HCT116 (cell line): ENCODE results near the gene SPOCK3. TPM values are rescaled to one million over a fixed set of nuclear protein-coding genes. Genes with fewer than 3 reads are reported as not detected.

Source experiments
- ATAC-seq: fragments of 200-7000 bp; cut with Tn5 transposase; 2 replicates; pipeline ENCODE4 v1.9.1; 2020; ENCODE audit warnings: mild to moderate bottlenecking, moderate library complexity
- BruUV-seq: library from RNA; stranded (reverse); fragments of 400-500 nt; replicated peaks from 2 replicates; lab custom pipeline; 2021; lab: Mats Ljungman, UMichigan
- CTCF ChIA-PET: fragments of 300-600 bp; sonication (Branson Sonifier 250); formaldehyde crosslinking; loops from one replicate; lab custom pipeline; 2021; ENCODE audit warnings: antibody characterized with exemption; lab: Charles Lee
- POLR2A ChIA-PET: fragments of 300-600, 350-600 bp; sonication (Branson Sonifier 250); formaldehyde crosslinking; loops from one replicate; lab custom pipeline; 2021; ENCODE audit warnings: antibody characterized with exemption; lab: Charles Lee
- RAD21 ChIA-PET, 2 experiments: fragments of 300-600 bp; sonication (Branson Sonifier 250); formaldehyde crosslinking; loops; one replicate each; lab custom pipeline; 2023; ENCODE audit warnings: low total read pairs in 2 of 2; ENCODE audit not compliant: uncharacterized antibody in 2 of 2, unreplicated experiment in 2 of 2, low non-redundant PET in 1 of 2; lab: Charles Lee
- DNase-seq: peaks from one replicate; pipeline ENCODE4 v3.0.0-alpha.2; 2010; ENCODE audit warnings: low read depth, low spot score
- H2AFZ ChIP-seq: fragments of 200-600 bp; shearing (Covaris generic), sonication (generic); 2 replicates; pipeline ENCODE4 v1.6.1; 2017; ENCODE audit warnings: low read depth, mixed run types, mixed read lengths, antibody characterized with exemption, low read length; ENCODE audit not compliant: poor library complexity, severe bottlenecking
- H3K27ac ChIP-seq: 2 replicates; pipeline ENCODE4 v1.5.1; 2012; ENCODE audit warnings: low read depth, low read length
- H3K27me3 ChIP-seq: fragments of 200-600 bp; sonication (generic); 2 replicates; pipeline ENCODE4 v1.6.1; 2016; ENCODE audit warnings: mixed run types, low read length, mixed read lengths; ENCODE audit not compliant: insufficient read depth
- H3K36me3 ChIP-seq, 2 experiments: fragments of 200-500 bp in 1 of 2; fragments of 200-600 bp in 1 of 2; sonication (Bioruptor generic) in 1 of 2; sonication (generic) in 1 of 2; 2 replicates each; pipeline versions ENCODE4 v1.5.1 to v1.6.1; 2014 to 2016; ENCODE audit warnings: low read length in 2 of 2, inconsistent platforms in 1 of 2, mixed read lengths in 1 of 2, mixed run types in 1 of 2; ENCODE audit not compliant: insufficient read depth in 2 of 2, control insufficient read depth in 1 of 2
- H3K4me1 ChIP-seq, 2 experiments: fragments of 200-600 bp in 1 of 2; sonication (generic) in 1 of 2; 2 replicates each; pipeline versions ENCODE4 v1.5.1 to v1.6.1; 2012 to 2017; ENCODE audit warnings: low read length in 2 of 2, inconsistent platforms in 1 of 2, mild to moderate bottlenecking in 1 of 2, mixed read lengths in 1 of 2, mixed run types in 1 of 2, moderate library complexity in 1 of 2; ENCODE audit not compliant: insufficient read depth in 2 of 2, control insufficient read depth in 1 of 2
- H3K4me2 ChIP-seq: fragments of 200-600 bp; sonication (generic); 2 replicates; pipeline ENCODE4 v1.6.1; 2017; ENCODE audit warnings: mixed run types, low read length, mixed read lengths
- H3K4me3 ChIP-seq, 2 experiments: fragments of 200-600 bp in 1 of 2; sonication (generic) in 1 of 2; replicated peaks in 1 of 2; 2 replicates each; pipeline ENCODE4 v1.5.1; 2011 to 2016; ENCODE audit warnings: low read length in 2 of 2, control low read depth in 1 of 2, low read depth in 1 of 2, mild to moderate bottlenecking in 1 of 2, mixed read lengths in 1 of 2, mixed run types in 1 of 2
- H3K79me2 ChIP-seq: fragments of 200-600 bp; sonication (generic); 2 replicates; pipeline ENCODE4 v1.6.1; 2017; ENCODE audit warnings: mild to moderate bottlenecking, mixed run types, low read length, moderate library complexity, mixed read lengths; ENCODE audit not compliant: insufficient read depth
- H3K9ac ChIP-seq: fragments of 200-600 bp; sonication (generic); 2 replicates; pipeline ENCODE4 v1.6.1; 2016; ENCODE audit warnings: low read length, mixed read lengths
- H3K9me2 ChIP-seq: fragments of 200-600 bp; sonication (generic), shearing (Covaris generic); 2 replicates; pipeline ENCODE4 v1.6.1; 2017; ENCODE audit warnings: mixed run types, mild to moderate bottlenecking, moderate library complexity; ENCODE audit not compliant: insufficient read depth
- H3K9me3 ChIP-seq, 2 experiments: fragments of 200-500 bp in 1 of 2; fragments of 200-600 bp in 1 of 2; sonication (Bioruptor generic) in 1 of 2; sonication (generic) in 1 of 2; 2 replicates each; pipeline ENCODE4 v1.6.1; 2014 to 2017; ENCODE audit warnings: low read length in 2 of 2, mixed read lengths in 2 of 2, inconsistent platforms in 1 of 2, low read depth in 1 of 2, mild to moderate bottlenecking in 1 of 2, mixed run types in 1 of 2, moderate library complexity in 1 of 2; ENCODE audit not compliant: control insufficient read depth in 1 of 2, insufficient read depth in 1 of 2
- H4K20me1 ChIP-seq: fragments of 200-600 bp; sonication (generic), shearing (Covaris generic); 2 replicates; pipeline ENCODE4 v1.6.1; 2017; ENCODE audit warnings: mixed run types, mild to moderate bottlenecking, moderate library complexity; ENCODE audit not compliant: insufficient read depth
- CBX3 ChIP-seq: IDR thresholded peaks from 2 replicates; pipeline ENCODE4 v1.6.1; 2012; ENCODE audit warnings: low read depth
- EGR1 ChIP-seq: IDR thresholded peaks from 2 replicates; pipeline ENCODE4 v1.6.1; 2012; ENCODE audit warnings: low read depth
- ELF1 ChIP-seq: IDR thresholded peaks from 2 replicates; pipeline ENCODE4 v1.6.1; 2012; ENCODE audit warnings: low read depth, borderline replicate concordance
- EZH2 ChIP-seq: fragments of 200-600 bp; sonication (generic); IDR thresholded peaks from 2 replicates; pipeline ENCODE4 v1.6.1; 2017; ENCODE audit warnings: antibody characterized with exemption, mixed run types
- EZH2phosphoT487 ChIP-seq: fragments of 200-600 bp; IDR thresholded peaks from 2 replicates; pipeline ENCODE4 v1.6.1; 2018; ENCODE audit warnings: antibody characterized with exemption, borderline replicate concordance
- FOSL1 ChIP-seq: IDR thresholded peaks from 2 replicates; pipeline ENCODE4 v1.6.1; 2012; ENCODE audit warnings: low read depth
- JUND ChIP-seq: IDR thresholded peaks from 2 replicates; pipeline ENCODE4 v1.6.1; 2012
- POLR2A ChIP-seq: IDR thresholded peaks from 2 replicates; pipeline ENCODE4 v1.7.0; 2011; ENCODE audit warnings: borderline replicate concordance; ENCODE audit not compliant: insufficient read depth, insufficient read length; ENCODE audit errors: extremely low read depth
- POLR2AphosphoS5 ChIP-seq: IDR thresholded peaks from 2 replicates; pipeline ENCODE4 v1.6.1; 2011; ENCODE audit warnings: mild to moderate bottlenecking, low read depth, low read length, moderate library complexity
- SP1 ChIP-seq: IDR thresholded peaks from 2 replicates; pipeline ENCODE4 v1.6.1; 2012; ENCODE audit warnings: low read depth
- SRF ChIP-seq: IDR thresholded peaks from 2 replicates; pipeline ENCODE4 v1.6.1; 2012; ENCODE audit warnings: low read depth
- TCF7L2 ChIP-seq: IDR thresholded peaks from 2 replicates; pipeline ENCODE4 v1.7.0; 2011; ENCODE audit warnings: borderline replicate concordance, inconsistent platforms; ENCODE audit not compliant: insufficient read depth, insufficient read length; ENCODE audit errors: extremely low read depth
- YY1 ChIP-seq: IDR thresholded peaks from 2 replicates; pipeline ENCODE4 v1.6.1; 2011; ENCODE audit warnings: low read length, low read depth, moderate library complexity, mild to moderate bottlenecking; ENCODE audit not compliant: insufficient replicate concordance; ENCODE audit errors: extremely low read depth
- ZFX ChIP-seq: fragments of 450-650 bp; IDR thresholded peaks from 2 replicates; pipeline ENCODE4 v1.6.1; 2017
- ZNF274 ChIP-seq: fragments of 200-500 bp; sonication (Bioruptor generic); IDR thresholded peaks from 2 replicates; pipeline ENCODE4 v1.6.1; 2014; ENCODE audit warnings: mild to moderate bottlenecking, low read depth, low read length, inconsistent platforms
- intact Hi-C: fragments of 100-400 bp; cut with micrococcal nuclease; formaldehyde crosslinking; loops from 2 replicates; pipeline ENCODE4 v1.10.0; 2022
- total RNA-seq: library from RNA; stranded (reverse); gene quantifications from one replicate; pipeline ENCODE4 v1.2.1, GENCODE V29; 2021; ENCODE audit not compliant: unreplicated experiment
- TF ChIP-seq, protein P1 (sequence below): IDR thresholded peaks from 2 replicates; pipeline ENCODE4 v1.6.1; 2012; ENCODE audit warnings: low read depth
- TF ChIP-seq, protein P2 (sequence below): IDR thresholded peaks from 2 replicates; pipeline ENCODE4 v1.6.1; 2012
- TF ChIP-seq, protein P3 (sequence below): IDR thresholded peaks from 2 replicates; pipeline ENCODE4 v1.6.1; 2012

The SPOCK3 gene
- total RNA-seq, 1 experiment from 2014 or later = 1.7 TPM

DNA sequence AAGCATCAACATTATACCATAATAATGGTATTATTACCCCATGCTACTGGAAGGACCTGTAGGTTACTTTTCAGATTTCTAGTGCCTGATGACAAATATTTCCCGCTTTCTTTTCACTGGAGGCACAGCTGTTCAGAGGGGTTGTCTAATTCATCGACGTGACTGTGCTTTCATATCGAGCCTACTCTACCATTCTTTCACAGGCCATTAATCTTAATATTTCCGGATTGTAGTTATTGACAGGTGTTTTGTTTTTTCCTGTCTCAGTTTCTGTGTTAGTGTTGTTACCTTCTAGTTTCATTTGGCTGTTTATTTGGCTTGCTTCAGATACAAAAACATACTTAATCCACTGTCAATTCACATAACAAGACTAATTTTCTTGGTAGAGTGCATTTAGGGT lies 330.9 kb downstream of the SPOCK3 start (continued):
- TF ChIP-seq YY1 (no peak), FOSL1 (no peak), TCF7L2 (no peak), EZH2phosphoT487 (no peak)
- TF ChIP-seq, protein P1, sequence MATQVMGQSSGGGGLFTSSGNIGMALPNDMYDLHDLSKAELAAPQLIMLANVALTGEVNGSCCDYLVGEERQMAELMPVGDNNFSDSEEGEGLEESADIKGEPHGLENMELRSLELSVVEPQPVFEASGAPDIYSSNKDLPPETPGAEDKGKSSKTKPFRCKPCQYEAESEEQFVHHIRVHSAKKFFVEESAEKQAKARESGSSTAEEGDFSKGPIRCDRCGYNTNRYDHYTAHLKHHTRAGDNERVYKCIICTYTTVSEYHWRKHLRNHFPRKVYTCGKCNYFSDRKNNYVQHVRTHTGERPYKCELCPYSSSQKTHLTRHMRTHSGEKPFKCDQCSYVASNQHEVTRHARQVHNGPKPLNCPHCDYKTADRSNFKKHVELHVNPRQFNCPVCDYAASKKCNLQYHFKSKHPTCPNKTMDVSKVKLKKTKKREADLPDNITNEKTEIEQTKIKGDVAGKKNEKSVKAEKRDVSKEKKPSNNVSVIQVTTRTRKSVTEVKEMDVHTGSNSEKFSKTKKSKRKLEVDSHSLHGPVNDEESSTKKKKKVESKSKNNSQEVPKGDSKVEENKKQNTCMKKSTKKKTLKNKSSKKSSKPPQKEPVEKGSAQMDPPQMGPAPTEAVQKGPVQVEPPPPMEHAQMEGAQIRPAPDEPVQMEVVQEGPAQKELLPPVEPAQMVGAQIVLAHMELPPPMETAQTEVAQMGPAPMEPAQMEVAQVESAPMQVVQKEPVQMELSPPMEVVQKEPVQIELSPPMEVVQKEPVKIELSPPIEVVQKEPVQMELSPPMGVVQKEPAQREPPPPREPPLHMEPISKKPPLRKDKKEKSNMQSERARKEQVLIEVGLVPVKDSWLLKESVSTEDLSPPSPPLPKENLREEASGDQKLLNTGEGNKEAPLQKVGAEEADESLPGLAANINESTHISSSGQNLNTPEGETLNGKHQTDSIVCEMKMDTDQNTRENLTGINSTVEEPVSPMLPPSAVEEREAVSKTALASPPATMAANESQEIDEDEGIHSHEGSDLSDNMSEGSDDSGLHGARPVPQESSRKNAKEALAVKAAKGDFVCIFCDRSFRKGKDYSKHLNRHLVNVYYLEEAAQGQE = no peak

DNA sequence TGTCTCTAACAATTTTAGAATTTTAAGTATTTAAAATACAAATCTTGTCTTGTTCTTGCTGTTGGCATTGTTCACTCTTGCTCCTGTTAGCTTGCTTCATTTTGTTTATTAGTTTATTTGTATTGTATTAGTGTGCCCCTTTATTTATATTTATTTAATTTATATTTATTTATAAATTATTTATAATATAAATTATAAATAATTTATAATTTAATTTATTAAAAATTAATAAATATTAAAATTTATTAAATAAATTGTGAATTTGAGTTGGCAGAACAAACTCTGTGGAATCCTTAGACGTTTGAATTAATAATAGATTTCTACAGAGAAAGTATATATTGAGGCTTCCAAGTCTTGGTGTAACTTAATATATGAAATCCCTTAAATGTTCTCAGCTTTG lies 331.4 kb downstream of the SPOCK3 start:
- no peaks in the 10 kb centered on the region for H3K9me3 ChIP-seq
- no peak for DNase-seq
- CTCF ChIA-PET = no interaction called here
- POLR2A ChIA-PET = no interaction called here
- no peak overlapping the region for H3K27ac ChIP-seq
- H3K79me2 ChIP-seq = no peaks in the 10 kb centered on the region
- no peaks in the 10 kb centered on the region for H3K9me2 ChIP-seq
- ATAC-seq = no peak
- no peaks in the 10 kb centered on the region for H3K4me1 ChIP-seq
- BruUV-seq = no TSS peak
- RAD21 ChIA-PET = no interaction called here
- no peak overlapping the region for H2AFZ ChIP-seq
- no peaks in the 10 kb centered on the region for H4K20me1 ChIP-seq
- no peaks in the 10 kb centered on the region for H3K36me3 ChIP-seq
- H3K4me2 ChIP-seq = no peak overlapping the region
- no peak overlapping the region for H3K9ac ChIP-seq
- H3K4me3 ChIP-seq = no peak overlapping the region
- H3K27me3 ChIP-seq = no peaks in the 10 kb centered on the region
- intact Hi-C loops = no loop called here
- TF ChIP-seq FOSL1 (no peak), POLR2AphosphoS5 (no peak), EGR1 (no peak), SRF (no peak), CBX3 (no peak), SP1 (no peak), POLR2A (no peak), ZFX (no peak), ZNF274 (no peak), TCF7L2 (no peak), ELF1 (no peak), JUND (no peak), YY1 (no peak), EZH2 (no peak)
- TF ChIP-seq, protein P2, sequence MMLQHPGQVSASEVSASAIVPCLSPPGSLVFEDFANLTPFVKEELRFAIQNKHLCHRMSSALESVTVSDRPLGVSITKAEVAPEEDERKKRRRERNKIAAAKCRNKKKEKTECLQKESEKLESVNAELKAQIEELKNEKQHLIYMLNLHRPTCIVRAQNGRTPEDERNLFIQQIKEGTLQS = no peak
- TF ChIP-seq, protein P3, sequence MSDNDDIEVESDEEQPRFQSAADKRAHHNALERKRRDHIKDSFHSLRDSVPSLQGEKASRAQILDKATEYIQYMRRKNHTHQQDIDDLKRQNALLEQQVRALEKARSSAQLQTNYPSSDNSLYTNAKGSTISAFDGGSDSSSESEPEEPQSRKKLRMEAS = no peak
- TF ChIP-seq, protein P1 = no peak
